Limb (tissue), 2 donors: ENCODE measurements around the gene INTS7.
"Not testable (repeated sequence)": the region's sequence is repeated elsewhere in the genome, so short reads cannot be mapped to it uniquely, and the experiment has no call there.

Experiments
- DNase-seq, 2 donors: peaks; one replicate each; pipeline ENCODE4 v3.0.0-alpha.2; 2016; ENCODE audit errors: extremely low spot score in 2 of 2

INTS7 gene

GRCh38 chr1:212037900-212038299, 2.5 kb upstream of the INTS7 start:
- DNase-seq, result no peak

- no peak for DNase-seq
Observed at GRCh38 chr1:212035835-212036605, 663 bp upstream of the INTS7 start.

GRCh38 chr1:212034516-212035122, 738 bp downstream of the INTS7 start:
- DNase-seq, result peak in 1 of 2 donors; percentile 18

- no peak for DNase-seq
Observed at GRCh38 chr1:212030936-212031528, 4.3 kb downstream of the INTS7 start.

- not testable (repeated sequence) for DNase-seq
Observed at GRCh38 chr1:212027727-212028126, 7.6 kb downstream of the INTS7 start.

DNA sequence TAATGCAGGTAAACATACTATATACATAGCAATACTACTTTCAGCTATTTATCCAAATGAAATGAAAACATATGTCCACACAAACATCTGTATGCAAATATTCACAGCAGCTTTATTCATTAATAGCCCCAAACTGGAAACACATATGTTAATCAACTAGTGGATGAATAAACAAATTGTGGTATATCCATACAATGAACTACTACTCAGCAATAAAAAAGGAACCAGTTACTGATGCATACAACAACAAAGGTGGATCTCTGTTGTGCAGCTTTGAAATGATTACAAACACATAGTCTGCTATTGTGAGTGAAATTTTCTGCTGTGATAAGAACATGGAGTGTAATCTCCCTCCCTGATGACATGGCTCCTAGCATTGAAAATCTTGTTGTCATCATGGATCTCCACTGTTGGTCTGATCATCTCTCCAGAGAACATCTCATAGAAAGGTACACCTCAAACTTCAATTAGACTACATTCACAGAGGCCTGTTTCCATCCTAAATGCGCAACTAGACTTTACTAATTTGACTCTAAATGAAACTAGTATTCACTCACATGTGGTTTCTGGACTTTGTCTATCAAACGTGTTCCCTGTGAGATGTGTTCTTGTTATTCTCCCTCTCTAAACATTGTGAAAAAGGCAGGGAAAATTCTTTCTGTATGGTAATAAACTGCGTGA, 10.7 kb downstream of the INTS7 start:
- DNase-seq, result no peak

- not testable (repeated sequence) for DNase-seq
Observed at GRCh38 chr1:212022908-212023307, 12.4 kb downstream of the INTS7 start.

DNA sequence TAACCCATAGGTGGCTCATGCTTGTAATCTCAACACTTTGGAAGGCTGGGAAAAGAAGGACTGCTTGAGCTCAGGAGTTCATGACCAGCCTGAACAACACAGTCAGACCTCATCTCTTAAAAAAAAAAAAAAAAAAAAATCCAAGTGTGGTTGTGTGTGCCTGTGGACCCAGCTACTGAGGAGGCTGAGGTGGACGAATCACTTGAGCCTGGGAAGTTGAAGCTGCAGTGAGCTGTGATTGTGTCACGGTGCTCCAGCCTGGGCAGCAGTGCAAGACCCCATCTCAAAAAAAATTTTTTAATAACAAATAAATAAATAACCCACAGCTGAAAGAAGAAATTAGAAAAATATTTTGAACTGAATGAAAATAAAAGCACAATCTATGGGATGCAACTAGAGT, 13.8 kb downstream of the INTS7 start:
- DNase-seq, result no peak

GRCh38 chr1:212020975-212021374, 14.4 kb downstream of the INTS7 start:
- no peak for DNase-seq

DNA sequence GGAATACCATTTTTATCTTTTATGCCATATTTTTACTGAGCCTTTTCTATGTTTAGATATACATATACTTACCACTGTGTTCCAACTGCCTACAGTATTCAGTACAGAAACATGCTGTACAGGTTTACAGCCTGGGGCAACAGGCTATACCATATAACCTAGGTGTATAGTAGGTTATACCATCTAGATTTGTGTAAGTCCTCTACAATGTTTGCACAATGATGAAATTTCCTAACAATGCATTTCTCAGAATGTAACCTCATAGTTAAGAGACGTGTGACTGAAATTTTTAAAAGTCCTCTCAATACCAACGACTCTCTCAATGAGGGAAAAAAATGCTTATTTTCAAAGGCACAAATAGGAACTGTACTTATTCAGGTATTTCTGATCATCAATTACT, 21.7 kb downstream of the INTS7 start:
- no peak for DNase-seq

DNA sequence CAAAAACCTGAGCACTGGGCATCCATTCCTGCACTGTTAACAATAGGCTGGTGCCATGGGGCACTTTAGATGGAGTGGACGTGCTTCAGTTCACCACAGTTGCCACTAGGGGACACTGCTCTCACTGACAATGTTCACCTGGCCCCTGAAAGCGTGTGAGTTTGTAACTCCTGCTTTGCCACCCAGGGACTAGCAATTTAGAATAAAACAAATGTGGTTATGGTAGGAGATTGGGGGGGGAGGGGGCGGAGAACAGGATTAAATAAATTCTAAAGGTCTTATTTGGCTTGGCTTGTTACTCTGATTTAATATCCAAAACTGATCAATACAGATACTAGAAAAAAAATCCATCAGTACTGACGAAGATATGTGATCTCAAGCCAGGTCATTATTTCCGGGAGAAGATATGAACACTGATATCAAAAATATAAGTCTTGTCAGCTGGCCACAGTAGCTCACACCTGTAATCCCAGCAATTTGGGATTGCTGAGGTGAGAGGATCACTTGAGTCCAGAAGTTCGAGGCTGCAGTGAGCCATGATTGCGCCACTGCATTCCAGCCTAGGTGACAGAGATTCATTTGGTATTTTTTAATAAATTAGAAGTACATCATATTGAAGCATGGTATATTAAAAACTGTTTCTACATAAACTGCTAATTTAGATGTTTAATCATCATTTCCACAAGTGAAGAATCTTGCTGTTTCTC, 23.2 kb downstream of the INTS7 start:
- DNase-seq, result peak; percentile 55 to 60

GRCh38 chr1:212010004-212010403, 25.4 kb downstream of the INTS7 start:
- DNase-seq, result no peak

GRCh38 chr1:212009561-212009960, 25.8 kb downstream of the INTS7 start:
- no peak for DNase-seq

DNA sequence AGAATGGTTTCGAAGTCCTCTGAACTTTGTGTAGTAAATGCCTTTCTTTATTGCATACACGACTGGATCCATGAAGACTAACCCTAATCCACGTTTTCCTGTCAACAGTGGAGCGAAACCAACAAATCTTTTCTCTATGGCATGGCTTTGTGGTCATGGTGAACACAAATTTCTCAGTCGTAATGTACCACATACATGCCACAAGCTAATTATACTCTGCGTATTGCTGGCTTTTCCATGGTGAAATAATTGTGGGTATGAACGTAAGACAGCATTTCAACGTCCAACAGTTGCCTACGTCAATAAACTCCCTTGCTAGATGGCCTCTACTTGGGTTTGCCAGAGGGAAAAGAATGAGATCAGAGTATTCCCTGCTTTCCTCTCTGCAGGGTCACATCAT, 27.5 kb downstream of the INTS7 start:
- DNase-seq, result no peak

- DNase-seq, result no peak
Observed at GRCh38 chr1:212007178-212007577, 28.2 kb downstream of the INTS7 start.

DNA sequence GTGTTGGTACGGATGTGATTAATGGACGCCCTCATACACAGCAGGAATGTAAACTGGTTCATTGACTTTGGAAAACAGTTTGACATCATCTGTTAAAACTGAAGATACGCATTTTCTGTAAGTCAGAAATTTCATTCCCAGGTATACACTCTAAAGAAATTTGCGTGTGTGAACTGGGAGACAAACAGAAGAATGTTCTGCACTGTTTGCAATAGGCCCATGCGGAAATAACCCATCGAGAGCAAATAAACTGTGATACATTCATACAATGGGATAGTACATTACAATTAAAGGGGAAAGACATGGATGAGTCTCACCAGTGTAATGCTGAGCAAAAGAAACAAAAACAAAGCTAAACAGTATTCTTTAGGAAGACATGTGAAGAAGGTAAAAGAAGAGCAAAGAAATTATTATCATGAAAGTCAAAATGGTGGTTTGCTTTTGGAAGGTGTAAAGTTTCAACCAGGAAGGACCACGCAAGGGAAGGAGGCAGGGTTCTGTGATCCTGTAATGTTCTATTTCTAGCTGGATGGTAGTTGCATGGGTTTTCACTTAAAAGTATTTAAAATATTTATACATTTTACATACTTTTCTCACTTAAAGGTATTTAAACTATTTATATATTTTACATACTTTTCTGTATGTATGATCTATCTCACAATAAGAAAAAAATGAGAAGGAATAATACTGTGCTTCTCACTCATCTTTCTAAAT, 30.3 kb downstream of the INTS7 start:
- no peak for DNase-seq

- DNase-seq, result no peak
Observed at GRCh38 chr1:212002536-212002935, 32.8 kb downstream of the INTS7 start.

- DNase-seq, result not testable (repeated sequence)
Observed at GRCh38 chr1:211997426-211997825, 37.9 kb downstream of the INTS7 start.

- no peak for DNase-seq
Observed at GRCh38 chr1:211991695-211992094, 43.7 kb downstream of the INTS7 start.

GRCh38 chr1:211986628-211987254, 48.6 kb downstream of the INTS7 start:
- DNase-seq, result no peak
